Small intestine (tissue), 7 donors: Measurements from ENCODE around the gene REPS2. TPM values are rescaled to one million over a fixed set of nuclear protein-coding genes. Genes with fewer than 3 reads are reported as not detected.
A peak's percentile ranks its signal among the peaks of the same experiment; 100 is the strongest.

Source experiments
- DNase-seq, 2 donors: peaks; one replicate each; pipeline versions ENCODE4 v3.0.0 to v3.0.0-alpha.2; 2013
- FAIRE-seq: peaks from 2 replicates; lab custom pipeline; 2012; peaks lifted over from hg19 to GRCh38; lab: Jason Lieb, UNC
- H3K27ac ChIP-seq, 3 donors: one replicate each; pipeline ENCODE4 v1.5.1; 2013; ENCODE audit warnings: low read length in 2 of 3, mild to moderate bottlenecking in 2 of 3, control low read depth in 1 of 3, inconsistent platforms in 1 of 3, low read depth in 1 of 3, moderate library complexity in 1 of 3
- H3K27me3 ChIP-seq, 3 donors: one replicate each; pipeline ENCODE4 v1.6.1; 2013; ENCODE audit warnings: low read length in 3 of 3, inconsistent platforms in 1 of 3; ENCODE audit not compliant: control insufficient read depth in 3 of 3, insufficient read depth in 3 of 3
- H3K36me3 ChIP-seq, 3 donors: one replicate each; pipeline ENCODE4 v1.6.1; 2013; ENCODE audit warnings: low read length in 3 of 3, inconsistent platforms in 1 of 3, low read depth in 1 of 3, mild to moderate bottlenecking in 1 of 3, moderate library complexity in 1 of 3; ENCODE audit not compliant: control insufficient read depth in 3 of 3, insufficient read depth in 2 of 3
- H3K4me1 ChIP-seq, 3 donors: one replicate each; pipeline ENCODE4 v1.6.1; 2013; ENCODE audit warnings: low read length in 2 of 3, inconsistent platforms in 1 of 3, low read depth in 1 of 3, mild to moderate bottlenecking in 1 of 3, moderate library complexity in 1 of 3; ENCODE audit not compliant: control insufficient read depth in 3 of 3, insufficient read depth in 2 of 3
- H3K4me3 ChIP-seq, 3 donors: one replicate each; pipeline ENCODE4 v1.5.1; 2013; ENCODE audit warnings: low read length in 3 of 3, control low read depth in 1 of 3, inconsistent platforms in 1 of 3, low read depth in 1 of 3, mild to moderate bottlenecking in 1 of 3, moderate library complexity in 1 of 3
- H3K9me3 ChIP-seq, 2 donors: one replicate each; pipeline ENCODE4 v1.6.1; 2013; ENCODE audit warnings: low read depth in 1 of 2, low read length in 1 of 2; ENCODE audit not compliant: control insufficient read depth in 2 of 2, insufficient read depth in 1 of 2
- WGBS, 3 donors: extraction: QIAGEN DNeasy Blood & Tissue Kit; methylation state at CpG; one replicate each; pipeline ENCODE4 v1.1.7; 2013; 5-methylcytosine and 5-hydroxymethylcytosine counted together
- polyA plus RNA-seq, 4 donors: library from polyadenylated mRNA; stranded (reverse) in 3 of 4; unstranded in 1 of 4; fragments of 200-250 nt in 3 of 4; fragments of 120-200 nt in 1 of 4; gene quantifications; one replicate each; pipeline versions ENCODE4 v1.2.1 to v1.2.3, GENCODE V29; 2013
- donor health status: healthy with polysubstance abuse.
- donor health status: control.
- donor health status: control.
- donor health status: Bipolar disorder and iron deficiency.
- donor health status: healthy.

Gene REPS2
- polyA plus RNA-seq, 4 donors: 1.3 to 8.3 (median 3.2) TPM

DNA sequence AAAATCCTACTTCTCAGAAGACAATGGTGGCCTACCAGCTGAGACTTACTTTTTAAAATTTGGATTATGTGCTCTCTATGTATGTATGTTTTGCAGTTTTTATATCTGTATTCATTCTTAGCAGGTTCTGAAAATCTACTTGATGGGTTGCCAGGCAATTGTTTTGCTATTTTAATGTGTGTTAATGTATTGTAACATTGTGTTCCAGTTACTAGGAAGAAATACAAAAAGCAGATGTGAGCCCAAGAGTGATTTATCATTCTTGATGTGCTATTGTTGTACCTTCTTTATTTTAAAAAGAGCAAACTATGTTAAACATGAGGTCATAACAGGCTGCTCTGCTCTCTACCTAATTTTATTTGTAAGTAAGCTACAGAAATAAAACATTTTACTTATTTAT, 81.9 kb downstream of the REPS2 start:
- DNase-seq (no peak), FAIRE-seq (no peak)
- Histone ChIP-seq H3K9me3 (no peaks in the 10 kb centered on the region), H3K4me1 (no peaks in the 10 kb centered on the region), H3K36me3 (no peaks in the 10 kb centered on the region), H3K4me3 (no peak overlapping the region), H3K27ac (no peak overlapping the region), H3K27me3 (no peaks in the 10 kb centered on the region)

DNA sequence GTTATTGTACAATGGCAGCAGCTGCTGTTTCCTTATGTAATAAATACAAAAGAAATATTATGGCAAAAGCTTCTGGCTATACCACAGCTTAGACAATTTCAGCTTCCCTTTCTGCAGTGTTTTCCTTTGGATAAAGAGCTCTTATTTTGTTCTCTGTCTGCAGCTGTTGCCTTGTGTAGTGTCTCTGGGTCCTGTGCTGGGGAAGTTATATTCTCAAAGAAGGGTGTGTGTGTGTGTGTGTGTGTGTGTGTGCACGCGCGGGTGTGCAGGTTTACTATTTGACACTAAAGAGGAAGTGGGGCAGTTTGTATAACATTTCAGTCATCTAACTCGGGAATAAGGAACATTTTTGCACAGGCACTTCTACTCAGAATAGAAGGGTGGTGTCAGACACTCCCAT, 83.6 kb downstream of the REPS2 start:
- H3K27me3 ChIP-seq: no peaks in the 10 kb centered on the region
- 38 to 73% (median 73%) methylated on average over 4 of the region's 4 CpGs for WGBS, 3 donors
- H3K27ac ChIP-seq: no peak overlapping the region

DNA sequence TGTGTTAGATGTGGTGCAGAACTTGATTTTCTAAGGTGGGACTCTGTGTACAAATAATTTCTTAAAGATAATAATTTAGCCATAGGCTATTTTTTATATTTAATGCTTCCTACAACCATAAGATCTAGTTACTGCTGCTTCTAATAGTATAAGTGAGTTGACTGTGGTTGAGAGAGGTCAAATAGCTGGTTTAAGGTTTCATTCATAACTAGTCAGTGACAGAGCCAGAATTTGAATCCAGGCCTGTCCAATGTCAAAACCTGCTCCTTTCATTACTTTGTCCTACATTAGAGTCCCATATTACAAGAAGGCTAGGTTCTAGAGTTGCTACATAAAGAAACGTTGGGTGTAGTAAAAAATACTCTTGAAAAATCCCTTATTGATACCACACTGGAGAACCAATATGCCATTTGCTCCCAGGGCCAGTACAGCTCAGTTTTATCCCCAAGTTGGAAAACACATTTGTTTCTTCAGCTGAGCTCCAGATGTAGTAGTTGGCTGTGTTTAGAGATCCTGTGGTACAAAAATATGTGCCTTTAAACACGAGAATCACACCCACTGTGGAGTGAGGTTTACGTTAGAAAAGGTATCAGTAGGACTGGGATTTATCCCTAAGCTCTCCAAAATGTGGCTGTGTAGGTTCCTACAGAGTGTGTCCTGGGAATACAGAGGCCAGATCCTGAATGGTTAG, 84.3 kb downstream of the REPS2 start:
- no peak for FAIRE-seq
- Histone ChIP-seq H3K9me3 (no peaks in the 10 kb centered on the region), H3K4me1 (no peaks in the 10 kb centered on the region), H3K27me3 (no peaks in the 10 kb centered on the region), H3K36me3 (no peaks in the 10 kb centered on the region), H3K27ac (no peak overlapping the region), H3K4me3 (no peak overlapping the region)
- 56 to 76% (median 74%) methylated on average over 3 of the region's 3 CpGs for WGBS, 3 donors
- no peak for DNase-seq

More for the DNA sequence above, 83.6 kb downstream of the REPS2 start:
- Histone ChIP-seq H3K9me3 (no peaks in the 10 kb centered on the region), H3K36me3 (no peaks in the 10 kb centered on the region), H3K4me1 (no peaks in the 10 kb centered on the region), H3K4me3 (no peak overlapping the region)
- DNase-seq (no peak), FAIRE-seq (no peak)

DNA sequence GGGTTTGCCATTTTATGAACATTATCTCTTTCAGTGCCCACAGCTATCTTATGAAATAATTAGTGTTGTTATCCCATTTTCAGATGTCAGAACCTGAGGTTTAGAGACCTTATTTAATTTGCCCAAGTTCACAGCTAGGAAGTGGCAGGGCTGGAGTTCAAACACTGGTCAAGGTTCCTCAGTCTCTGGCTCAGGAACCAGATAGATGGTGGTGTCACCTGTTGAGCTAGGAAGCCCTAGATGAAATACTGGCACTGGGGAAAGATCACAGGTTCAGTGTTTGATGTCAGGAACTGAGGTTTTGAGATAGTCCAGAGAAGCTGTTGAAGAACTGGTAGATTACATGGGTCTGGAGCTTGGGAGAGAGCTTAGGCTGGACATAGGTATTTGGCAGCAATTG, 85.4 kb downstream of the REPS2 start:
- Histone ChIP-seq H3K9me3 (no peaks in the 10 kb centered on the region), H3K4me3 (no peak overlapping the region), H3K27ac (peak overlapping the region in 1 of 3 donors; percentile 75), H3K36me3 (no peaks in the 10 kb centered on the region), H3K27me3 (no peaks in the 10 kb centered on the region), H3K4me1 (peaks cover 0 to 2% (median 0%) of the 10 kb centered on the region in 3 donors)
- DNase-seq: no peak
- FAIRE-seq: no peak

DNA sequence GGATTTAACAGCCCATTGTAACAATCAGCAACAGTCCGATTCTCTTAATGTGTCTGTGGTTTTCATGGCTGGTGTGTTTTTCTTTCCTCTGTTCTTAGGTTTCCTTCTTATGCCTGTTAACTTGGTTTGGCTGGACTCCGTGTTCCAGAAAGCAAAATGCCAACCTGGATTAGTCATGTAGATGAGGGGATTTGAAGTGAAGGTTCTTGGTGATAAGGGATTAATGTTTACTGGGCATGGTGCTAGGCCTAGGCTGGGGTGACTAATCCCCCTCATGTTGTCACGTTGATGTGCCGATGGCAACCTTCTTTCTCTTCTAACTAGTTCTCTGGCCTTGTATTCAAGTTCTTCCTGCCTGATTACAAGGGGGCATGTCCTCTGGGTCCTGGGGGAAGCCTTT, 85.9 kb downstream of the REPS2 start:
- Histone ChIP-seq H3K4me1 (peaks cover 0 to 2% (median 0%) of the 10 kb centered on the region in 3 donors), H3K4me3 (no peak overlapping the region), H3K27ac (peak overlapping the region in 1 of 3 donors; percentile 75), H3K27me3 (no peaks in the 10 kb centered on the region), H3K36me3 (no peaks in the 10 kb centered on the region), H3K9me3 (no peaks in the 10 kb centered on the region)
- DNase-seq (peak in 1 of 2 donors; percentile 75), FAIRE-seq (no peak)
- 43 to 66% (median 46%) methylated on average over 4 of the region's 4 CpGs for WGBS, 3 donors

DNA sequence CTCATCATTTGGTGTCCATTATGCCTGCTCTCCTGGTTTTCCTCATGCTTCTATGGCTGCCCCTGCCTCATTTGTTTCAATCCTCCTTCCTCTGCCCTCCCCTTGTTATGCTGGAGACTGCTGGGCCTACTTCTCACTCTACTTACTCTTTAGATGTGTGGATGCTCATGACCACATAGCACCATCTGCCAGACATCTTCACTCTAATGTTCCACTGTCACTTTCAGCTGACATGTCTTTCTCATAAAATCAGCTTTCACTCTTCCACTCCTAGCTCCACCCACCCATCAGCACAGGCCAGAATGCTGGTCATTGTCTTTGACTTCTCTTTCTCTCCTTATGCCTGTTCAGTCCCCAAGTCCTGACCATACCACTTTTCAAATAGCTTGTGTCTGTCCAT, 86.8 kb downstream of the REPS2 start:
- Histone ChIP-seq H3K27ac (no peak overlapping the region), H3K27me3 (no peaks in the 10 kb centered on the region), H3K9me3 (no peaks in the 10 kb centered on the region), H3K36me3 (no peaks in the 10 kb centered on the region), H3K4me3 (no peak overlapping the region), H3K4me1 (peaks cover 0 to 2% (median 0%) of the 10 kb centered on the region in 3 donors)
- DNase-seq: no peak
- FAIRE-seq: no peak

DNA sequence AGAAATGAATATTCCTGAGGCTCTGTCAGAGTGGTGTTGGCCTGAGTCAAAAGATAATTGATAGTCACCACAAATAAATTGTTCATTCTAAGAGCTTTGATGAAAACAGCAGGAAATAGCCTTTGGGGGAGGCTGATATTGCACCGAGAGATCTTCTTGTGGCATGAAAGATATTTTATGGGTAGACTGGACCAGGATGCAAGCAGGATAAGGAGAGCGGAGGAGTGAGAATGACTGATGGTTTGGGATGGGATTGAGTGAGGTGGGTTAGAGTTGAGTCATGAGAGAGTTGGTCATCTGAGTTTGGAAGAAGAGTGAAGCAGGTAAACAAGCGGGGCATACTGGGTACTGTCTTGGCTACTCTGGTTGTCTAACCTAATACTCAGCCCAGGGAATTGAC, 88.7 kb downstream of the REPS2 start:
- no peaks in the 10 kb centered on the region for H3K9me3 ChIP-seq
- no peak overlapping the region for H3K4me3 ChIP-seq
- H3K4me1 ChIP-seq: peaks cover 0 to 2% (median 0%) of the 10 kb centered on the region in 3 donors
- FAIRE-seq (no peak), DNase-seq (no peak)
- no peaks in the 10 kb centered on the region for H3K36me3 ChIP-seq
- H3K27me3 ChIP-seq: peaks cover 0 to 3% (median 0%) of the 10 kb centered on the region in 3 donors
- 84 to 99% (median 92%) methylated on average over 3 of the region's 3 CpGs for WGBS, 3 donors
- no peak overlapping the region for H3K27ac ChIP-seq

DNA sequence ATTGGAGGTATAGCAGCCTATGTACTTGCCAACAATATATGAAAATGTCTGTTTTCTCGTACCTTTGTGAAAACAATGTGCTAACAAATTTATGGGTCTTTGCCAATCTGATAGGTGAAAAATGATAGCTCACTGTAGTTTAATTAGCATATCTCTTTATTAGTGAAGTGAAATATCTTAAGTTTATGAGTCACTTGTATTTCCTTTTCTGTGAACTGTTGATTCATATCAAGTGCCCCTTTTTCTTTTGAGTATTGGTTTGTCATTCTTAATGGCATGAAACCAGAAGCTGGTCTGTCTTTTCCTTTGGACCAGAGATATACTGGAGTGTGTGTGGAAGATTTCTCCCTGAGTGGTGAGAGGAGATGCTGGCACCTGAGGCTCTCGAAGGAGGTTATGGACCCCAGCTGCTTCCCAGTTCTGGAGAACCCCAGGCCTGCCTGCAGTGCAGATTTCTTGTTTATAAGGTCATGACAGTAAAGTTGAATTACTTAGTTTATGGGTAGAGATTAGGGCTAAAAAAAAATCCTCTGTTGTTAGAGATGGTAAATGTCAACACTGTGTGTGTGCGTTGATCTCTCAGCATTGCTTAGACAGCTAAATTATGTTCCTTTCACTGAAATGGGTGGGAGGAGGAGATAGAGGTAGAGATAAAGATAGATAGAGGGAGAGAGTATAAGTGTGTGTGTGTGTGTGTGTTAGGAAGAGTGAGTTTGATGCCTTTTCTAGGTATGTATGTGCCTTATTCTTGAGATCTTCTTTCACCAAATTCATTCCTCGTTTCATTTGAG, 89.9 kb downstream of the REPS2 start:
- peak overlapping the region in 1 of 3 donors; percentile 54 for H3K27ac ChIP-seq
- no peak overlapping the region for H3K4me3 ChIP-seq
- no peak for DNase-seq
- H3K9me3 ChIP-seq: no peaks in the 10 kb centered on the region
- peaks cover 0 to 3% (median 0%) of the 10 kb centered on the region in 3 donors for H3K27me3 ChIP-seq
- 52 to 60% (median 58%) methylated on average over 4 of the region's 4 CpGs for WGBS, 3 donors
- no peaks in the 10 kb centered on the region for H3K36me3 ChIP-seq
- peaks cover 0 to 2% (median 0%) of the 10 kb centered on the region in 3 donors for H3K4me1 ChIP-seq
- no peak for FAIRE-seq
